Brain microvascular endothelial cell (primary cell): ENCODE measurements around the gene ZNHIT1.

Source experiments
- DNase-seq: peaks from one replicate; pipeline ENCODE4 v3.0.0-alpha.2; 2020
- H3K27ac ChIP-seq: fragments of 250-450 bp; sonication (Bioruptor Pico); 2 replicates; pipeline ENCODE4 v1.5.1; 2020; ENCODE audit warnings: mild to moderate bottlenecking, moderate library complexity
- H3K27me3 ChIP-seq: fragments of 250-450 bp; sonication (Bioruptor Pico); replicated peaks from 2 replicates; pipeline ENCODE4 v1.5.1; 2020; ENCODE audit warnings: mild to moderate bottlenecking
- H3K36me3 ChIP-seq: fragments of 250-450 bp; sonication (Bioruptor Pico); replicated peaks from 2 replicates; pipeline ENCODE4 v1.5.1; 2020; ENCODE audit warnings: mild to moderate bottlenecking
- H3K4me3 ChIP-seq: 2 replicates; pipeline ENCODE4 v1.5.1; 2011; ENCODE audit warnings: low read depth, mild to moderate bottlenecking, control low read depth, low read length, moderate library complexity
- in situ Hi-C: cut with HindIII; loops from 2 replicates; pipeline ENCODE4 v1.10.0; 2017; ENCODE audit warnings: low sequenced_read_pairs, low pct_ligation_motif_present
- TF ChIP-seq, protein P1 (sequence below): IDR thresholded peaks from 2 replicates; pipeline ENCODE4 v1.5.1; 2011; ENCODE audit warnings: low read depth, mild to moderate bottlenecking, moderate library complexity, low read length, control low read depth, inconsistent platforms; ENCODE audit errors: missing control alignments

The ZNHIT1 gene

DNA sequence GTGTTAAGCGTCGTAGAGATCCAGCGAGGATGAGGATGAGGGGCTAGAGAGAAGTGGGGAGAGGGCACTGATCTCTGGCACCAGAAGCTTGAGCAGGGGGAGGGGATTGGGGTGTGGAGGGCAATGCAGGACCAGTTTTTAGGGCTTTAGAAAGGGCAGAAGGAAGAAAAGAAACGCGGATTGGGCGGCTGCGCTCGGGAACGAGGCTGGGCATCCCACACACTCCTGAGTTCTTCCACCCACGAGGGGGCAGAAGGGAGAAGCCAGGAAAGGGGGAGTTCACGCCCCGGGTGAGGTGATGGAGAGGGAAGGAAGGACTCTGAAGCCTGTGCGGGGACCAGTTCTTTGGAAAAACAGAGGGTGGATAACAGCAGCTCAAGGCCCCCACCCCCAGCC lies 46.5 kb upstream of the ZNHIT1 start:
- Histone ChIP-seq H3K27me3 (peaks cover 65% of the 10 kb centered on the region), H3K36me3 (no peaks in the 10 kb centered on the region), H3K4me3 (no peak overlapping the region), H3K27ac (no peak overlapping the region)
- in situ Hi-C loops, result loop anchor here (25.0 kb wide), 1 partner anchor 116 kb away; no protein-coding TSS in a partner anchor
- DNase-seq, result no peak
- TF ChIP-seq, protein P1, sequence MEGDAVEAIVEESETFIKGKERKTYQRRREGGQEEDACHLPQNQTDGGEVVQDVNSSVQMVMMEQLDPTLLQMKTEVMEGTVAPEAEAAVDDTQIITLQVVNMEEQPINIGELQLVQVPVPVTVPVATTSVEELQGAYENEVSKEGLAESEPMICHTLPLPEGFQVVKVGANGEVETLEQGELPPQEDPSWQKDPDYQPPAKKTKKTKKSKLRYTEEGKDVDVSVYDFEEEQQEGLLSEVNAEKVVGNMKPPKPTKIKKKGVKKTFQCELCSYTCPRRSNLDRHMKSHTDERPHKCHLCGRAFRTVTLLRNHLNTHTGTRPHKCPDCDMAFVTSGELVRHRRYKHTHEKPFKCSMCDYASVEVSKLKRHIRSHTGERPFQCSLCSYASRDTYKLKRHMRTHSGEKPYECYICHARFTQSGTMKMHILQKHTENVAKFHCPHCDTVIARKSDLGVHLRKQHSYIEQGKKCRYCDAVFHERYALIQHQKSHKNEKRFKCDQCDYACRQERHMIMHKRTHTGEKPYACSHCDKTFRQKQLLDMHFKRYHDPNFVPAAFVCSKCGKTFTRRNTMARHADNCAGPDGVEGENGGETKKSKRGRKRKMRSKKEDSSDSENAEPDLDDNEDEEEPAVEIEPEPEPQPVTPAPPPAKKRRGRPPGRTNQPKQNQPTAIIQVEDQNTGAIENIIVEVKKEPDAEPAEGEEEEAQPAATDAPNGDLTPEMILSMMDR, result peak; percentile 43

DNA sequence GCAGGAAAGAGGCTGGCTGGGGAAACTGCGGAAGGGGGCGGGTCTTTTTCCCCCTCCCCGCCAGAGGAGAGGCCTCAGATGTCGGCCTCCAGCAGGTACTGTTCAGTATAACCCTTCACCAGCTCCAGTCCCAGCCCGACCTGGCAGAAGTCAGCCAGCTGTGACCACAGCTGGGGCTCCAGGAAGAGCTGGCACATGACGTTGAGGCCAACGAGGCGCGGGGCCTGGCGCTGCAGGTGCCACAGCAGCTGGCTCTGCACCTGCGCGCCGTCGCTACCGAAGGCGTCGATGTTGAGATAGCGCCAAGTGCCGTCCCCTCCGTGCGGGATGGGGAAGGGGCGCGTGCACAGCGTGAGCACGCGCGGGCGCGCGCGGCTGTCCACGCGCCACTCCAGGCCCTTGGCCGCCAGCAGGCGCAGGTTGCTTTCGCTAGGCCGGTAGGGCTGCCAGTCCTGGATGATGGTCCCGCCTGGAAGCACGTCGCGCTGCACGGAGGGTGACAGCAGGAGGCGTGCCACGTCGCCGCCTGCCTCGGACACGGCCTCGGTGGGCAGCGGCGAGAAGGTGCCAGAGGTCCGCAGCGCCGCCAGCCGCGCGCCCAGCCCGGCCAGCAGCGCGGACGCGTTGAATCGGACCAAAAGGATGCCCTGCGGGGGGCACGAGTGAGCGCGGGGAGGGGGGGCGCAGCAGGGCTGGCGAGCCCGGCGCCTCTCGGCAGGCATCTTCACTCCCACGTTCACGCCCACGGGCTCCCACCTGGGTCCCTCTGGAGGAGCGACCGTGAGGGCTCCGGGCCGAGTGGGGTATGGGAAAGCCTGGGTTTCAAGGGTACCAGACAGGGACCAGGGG lies 45.7 kb upstream of the ZNHIT1 start:
- peaks cover 66% of the 10 kb centered on the region for H3K27me3 ChIP-seq

GRCh38 chr7:101172854-101173751 lies 44.9 kb upstream of the ZNHIT1 start:
- Histone ChIP-seq H3K36me3 (no peaks in the 10 kb centered on the region), H3K27ac (no peak overlapping the region), H3K27me3 (peaks cover 70% of the 10 kb centered on the region), H3K4me3 (no peak overlapping the region)
- in situ Hi-C loops, result loop anchor here (25.0 kb wide), 1 partner anchor 114 kb away; no protein-coding TSS in a partner anchor
- peak; percentile 58 for DNase-seq
- TF ChIP-seq, protein P1, result no peak

More for the DNA sequence above, 45.7 kb upstream of the ZNHIT1 start:
- in situ Hi-C loops, result loop anchor here (25.0 kb wide), 1 partner anchor 115 kb away; no protein-coding TSS in a partner anchor
- Histone ChIP-seq H3K4me3 (no peak overlapping the region), H3K36me3 (no peaks in the 10 kb centered on the region), H3K27ac (no peak overlapping the region)
- TF ChIP-seq, protein P1, result no peak
- DNase-seq, result no peak

DNA sequence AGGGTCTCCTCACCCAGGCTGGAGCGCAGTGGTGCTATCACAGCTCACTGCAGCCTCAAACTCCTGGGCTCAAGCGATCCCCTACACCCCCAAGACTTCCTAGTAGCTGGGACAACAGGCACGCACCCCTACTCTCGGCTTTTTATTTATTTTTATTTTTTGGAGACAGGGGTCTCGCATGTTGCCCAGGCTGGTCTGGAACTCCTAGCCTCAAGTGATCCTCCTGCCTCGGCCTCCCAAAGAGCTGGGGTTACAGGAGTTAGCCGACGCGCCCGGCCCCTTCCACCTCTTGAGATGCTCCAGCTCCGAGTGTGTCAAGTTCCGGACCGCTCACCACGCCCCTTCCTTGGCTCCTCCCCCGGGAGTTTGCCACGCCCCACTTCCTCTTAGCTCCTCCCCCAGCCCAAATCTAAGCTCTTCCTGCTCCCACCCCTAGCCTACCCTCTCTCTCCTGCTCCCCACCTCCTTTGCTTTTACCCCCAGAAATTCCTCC lies 44.2 kb upstream of the ZNHIT1 start:
- Histone ChIP-seq H3K27me3 (peaks cover 73% of the 10 kb centered on the region), H3K36me3 (no peaks in the 10 kb centered on the region), H3K27ac (no peak overlapping the region), H3K4me3 (no peak overlapping the region)
- no peak for DNase-seq
- TF ChIP-seq, protein P1, result no peak
- in situ Hi-C loops, result loop anchor here (25.0 kb wide), 1 partner anchor 114 kb away; no protein-coding TSS in a partner anchor

GRCh38 chr7:101174322-101174854 lies 43.6 kb upstream of the ZNHIT1 start:
- Histone ChIP-seq H3K27ac (no peak overlapping the region), H3K27me3 (peaks cover 73% of the 10 kb centered on the region), H3K36me3 (no peaks in the 10 kb centered on the region), H3K4me3 (no peak overlapping the region)
- in situ Hi-C loops, result loop anchor here (25.0 kb wide), 1 partner anchor 113 kb away; no protein-coding TSS in a partner anchor
- DNase-seq, result no peak
- TF ChIP-seq, protein P1, result no peak
